ENCODE data around the gene MTNR1B. TPM values are rescaled to one million over a fixed set of nuclear protein-coding genes. Genes with fewer than 3 reads are reported as not detected.

The MTNR1B gene
- total RNA-seq, 2 donors from 2014 or later: 0.62 TPM; not detected in 1

DNA sequence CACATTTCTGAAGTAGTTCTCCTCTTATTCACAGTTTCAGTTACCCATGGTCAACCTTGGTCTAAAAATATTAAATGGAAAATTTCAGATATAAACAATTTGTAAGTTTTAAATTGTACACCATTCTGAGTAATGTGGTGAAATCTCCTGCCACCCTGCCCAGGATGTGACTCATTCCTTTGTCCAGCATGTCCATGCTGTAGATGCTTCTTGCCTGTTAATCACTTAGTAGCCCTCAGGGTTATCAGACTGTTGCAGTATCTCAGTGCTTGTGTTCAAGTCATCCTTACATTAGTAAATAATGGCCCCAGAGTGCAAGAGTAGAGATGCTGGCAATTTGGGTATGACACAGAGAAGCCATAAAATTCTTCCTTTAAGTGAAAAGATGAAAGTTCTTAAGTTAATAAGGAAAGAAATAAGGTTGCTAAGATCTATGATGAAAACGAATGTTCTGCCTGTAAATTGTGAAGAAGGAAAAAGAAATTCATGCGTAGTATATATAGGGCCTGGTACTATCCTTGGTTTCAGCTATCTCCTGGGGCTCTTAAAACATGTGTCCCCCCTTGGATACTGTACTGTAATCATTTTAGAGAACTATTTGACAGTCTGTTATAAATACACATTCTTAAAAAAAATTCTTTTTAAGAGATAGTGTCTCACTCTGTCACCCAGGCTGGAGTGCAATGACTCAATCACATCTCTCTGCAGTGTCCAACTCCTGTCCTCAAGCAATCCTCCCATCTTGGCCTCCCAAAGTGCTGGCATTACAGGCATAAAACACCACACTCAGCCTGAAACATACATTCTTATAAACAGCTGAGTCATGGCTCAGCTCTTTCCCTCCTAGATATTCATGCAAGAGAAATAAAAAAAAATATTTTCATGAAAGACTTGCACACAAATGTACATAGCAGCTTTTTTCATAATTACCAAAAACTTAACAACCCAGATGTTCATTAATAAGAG, 31.3 kb downstream of the MTNR1B start:
- 74% methylated on average over 2 of the region's 2 CpGs for WGBS
- no peak overlapping the region for H3K4me3 ChIP-seq

DNA sequence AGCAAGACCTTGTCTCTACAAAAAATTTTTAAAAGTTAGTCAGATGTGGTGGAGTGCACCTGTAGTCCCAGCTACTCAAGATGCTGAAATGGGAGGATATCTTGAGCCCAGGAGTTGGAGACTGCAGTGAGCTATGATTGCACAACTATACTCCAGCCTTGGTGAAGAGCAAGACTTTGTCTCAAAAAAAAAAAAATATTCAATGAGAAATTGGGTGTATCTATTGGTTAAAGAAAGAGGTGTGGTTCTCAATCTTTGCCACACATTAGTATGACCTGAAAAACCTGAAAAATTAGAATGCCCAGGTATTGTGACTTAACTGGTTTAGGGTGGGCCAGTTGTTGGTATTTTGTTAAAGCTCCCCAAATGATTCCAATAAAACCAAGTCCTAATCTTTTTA, 32.4 kb downstream of the MTNR1B start:
- H3K9me3 ChIP-seq: no peaks in the 10 kb centered on the region
- H3K27ac ChIP-seq: no peak overlapping the region
- intact Hi-C loops (cut with DNase I): no loop called here
- no peak for DNase-seq (ENCODE audit: low spot score)
- no peaks in the 10 kb centered on the region for H3K27me3 ChIP-seq (replicated peaks; ENCODE audit: insufficient read depth)
- H3K4me3 ChIP-seq: no peak overlapping the region
- H3K36me3 ChIP-seq: no peaks in the 10 kb centered on the region
- TF ChIP-seq, protein P1, sequence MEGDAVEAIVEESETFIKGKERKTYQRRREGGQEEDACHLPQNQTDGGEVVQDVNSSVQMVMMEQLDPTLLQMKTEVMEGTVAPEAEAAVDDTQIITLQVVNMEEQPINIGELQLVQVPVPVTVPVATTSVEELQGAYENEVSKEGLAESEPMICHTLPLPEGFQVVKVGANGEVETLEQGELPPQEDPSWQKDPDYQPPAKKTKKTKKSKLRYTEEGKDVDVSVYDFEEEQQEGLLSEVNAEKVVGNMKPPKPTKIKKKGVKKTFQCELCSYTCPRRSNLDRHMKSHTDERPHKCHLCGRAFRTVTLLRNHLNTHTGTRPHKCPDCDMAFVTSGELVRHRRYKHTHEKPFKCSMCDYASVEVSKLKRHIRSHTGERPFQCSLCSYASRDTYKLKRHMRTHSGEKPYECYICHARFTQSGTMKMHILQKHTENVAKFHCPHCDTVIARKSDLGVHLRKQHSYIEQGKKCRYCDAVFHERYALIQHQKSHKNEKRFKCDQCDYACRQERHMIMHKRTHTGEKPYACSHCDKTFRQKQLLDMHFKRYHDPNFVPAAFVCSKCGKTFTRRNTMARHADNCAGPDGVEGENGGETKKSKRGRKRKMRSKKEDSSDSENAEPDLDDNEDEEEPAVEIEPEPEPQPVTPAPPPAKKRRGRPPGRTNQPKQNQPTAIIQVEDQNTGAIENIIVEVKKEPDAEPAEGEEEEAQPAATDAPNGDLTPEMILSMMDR (IDR thresholded peaks at IDR 0.05): no peak
- TF ChIP-seq POLR2AphosphoS5 (IDR thresholded peaks at IDR 0.05) (no peak), POLR2A (IDR thresholded peaks at IDR 0.05) (no peak)
- H3K4me1 ChIP-seq (replicated peaks): no peaks in the 10 kb centered on the region

More for the DNA sequence above, 31.3 kb downstream of the MTNR1B start:
- no peaks in the 10 kb centered on the region for H3K27me3 ChIP-seq (replicated peaks; ENCODE audit: insufficient read depth)
- intact Hi-C loops (cut with DNase I): no loop called here
- DNase-seq (ENCODE audit: low spot score): no peak
- H3K9me3 ChIP-seq: no peaks in the 10 kb centered on the region
- TF ChIP-seq, protein P1 (IDR thresholded peaks at IDR 0.05): no peak
- no peak for TF ChIP-seq POLR2AphosphoS5 (IDR thresholded peaks at IDR 0.05)
- no peak for TF ChIP-seq POLR2A (IDR thresholded peaks at IDR 0.05)
- H3K4me1 ChIP-seq (replicated peaks): no peaks in the 10 kb centered on the region
- H3K27ac ChIP-seq: no peak overlapping the region
- no peaks in the 10 kb centered on the region for H3K36me3 ChIP-seq

DNA sequence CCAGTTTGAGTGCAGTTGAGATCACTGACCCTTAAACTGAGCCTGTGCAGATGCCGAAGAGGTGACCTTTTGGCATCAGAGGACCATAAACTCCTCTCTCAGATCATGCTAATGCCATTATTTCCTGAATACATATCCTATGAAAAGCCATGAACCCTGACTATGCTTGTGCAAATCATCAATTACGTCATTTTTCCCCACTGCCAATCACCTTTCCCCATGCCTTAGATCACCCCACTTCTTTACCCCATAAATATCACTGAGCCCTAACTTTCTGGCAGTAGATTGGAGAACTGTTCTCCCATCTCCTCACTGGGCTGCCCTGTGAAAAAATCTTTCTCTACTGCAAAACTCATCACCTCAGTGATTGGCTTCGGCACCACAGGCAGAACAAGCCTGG, 32.9 kb downstream of the MTNR1B start:
- intact Hi-C loops (cut with DNase I): no loop called here

DNA sequence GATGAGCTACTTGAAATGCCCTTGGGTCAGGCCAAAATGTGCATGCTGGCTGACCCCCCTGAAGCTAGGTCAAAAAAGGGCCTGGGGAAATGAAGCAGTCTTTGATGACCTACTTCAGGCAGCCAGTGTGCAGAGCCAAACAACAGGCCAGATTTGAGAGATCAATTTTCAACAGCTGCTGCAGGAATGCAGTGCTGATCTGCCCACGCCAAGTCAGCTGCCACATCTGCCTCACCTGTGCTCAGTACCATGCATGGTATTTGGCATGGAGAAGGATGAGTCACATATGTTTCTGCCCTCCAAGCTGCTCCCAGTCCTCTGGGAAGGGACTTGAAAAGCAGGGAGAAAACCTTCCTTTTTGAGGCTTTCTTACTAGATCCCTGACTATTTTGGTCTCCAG, 35.8 kb downstream of the MTNR1B start:
- Histone ChIP-seq H3K9me3 (no peaks in the 10 kb centered on the region), H3K4me3 (no peak overlapping the region), H3K4me1 (replicated peaks) (no peaks in the 10 kb centered on the region), H3K27me3 (replicated peaks; ENCODE audit: insufficient read depth) (no peaks in the 10 kb centered on the region), H3K36me3 (no peaks in the 10 kb centered on the region), H3K27ac (no peak overlapping the region)
- TF ChIP-seq, protein P1 (IDR thresholded peaks at IDR 0.05): no peak
- TF ChIP-seq POLR2AphosphoS5 (IDR thresholded peaks at IDR 0.05) (no peak), POLR2A (IDR thresholded peaks at IDR 0.05) (no peak)
- WGBS: 47% methylated on average over 1 of the region's 1 CpG
- intact Hi-C loops (cut with DNase I): no loop called here
- DNase-seq (ENCODE audit: low spot score): no peak

More for the DNA sequence above, 32.9 kb downstream of the MTNR1B start:
- Histone ChIP-seq H3K9me3 (no peaks in the 10 kb centered on the region), H3K4me3 (no peak overlapping the region), H3K36me3 (no peaks in the 10 kb centered on the region), H3K27ac (no peak overlapping the region), H3K4me1 (replicated peaks) (no peaks in the 10 kb centered on the region), H3K27me3 (replicated peaks; ENCODE audit: insufficient read depth) (no peaks in the 10 kb centered on the region)
- TF ChIP-seq, protein P1 (IDR thresholded peaks at IDR 0.05): no peak
- TF ChIP-seq POLR2A (IDR thresholded peaks at IDR 0.05): no peak
- TF ChIP-seq POLR2AphosphoS5 (IDR thresholded peaks at IDR 0.05): no peak
- WGBS: 48% methylated on average over 3 of the region's 3 CpGs
- DNase-seq (ENCODE audit: low spot score): no peak

DNA sequence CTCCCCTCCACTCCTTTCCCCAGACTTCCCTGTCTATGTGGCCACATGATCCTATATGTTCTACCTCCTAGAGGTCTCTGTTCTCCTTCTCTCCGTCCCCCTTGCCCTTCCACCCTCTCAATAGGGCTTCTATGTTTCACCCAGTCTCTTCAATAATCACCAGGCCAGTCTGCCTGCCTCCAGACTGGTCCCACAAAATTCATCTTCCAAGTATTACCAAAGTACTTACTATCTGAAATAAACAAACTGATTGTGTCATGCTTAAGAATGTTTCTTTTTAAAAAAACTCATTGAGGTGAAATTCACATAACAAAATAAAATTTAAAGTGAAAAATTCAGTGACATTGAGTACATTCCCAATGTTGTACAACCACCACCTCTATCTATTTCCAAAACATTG, 44.2 kb downstream of the MTNR1B start:
- H3K4me1 ChIP-seq (replicated peaks): no peaks in the 10 kb centered on the region
- no peaks in the 10 kb centered on the region for H3K36me3 ChIP-seq
- H3K9me3 ChIP-seq: no peaks in the 10 kb centered on the region
- no peak overlapping the region for H3K27ac ChIP-seq
- no peak for DNase-seq (ENCODE audit: low spot score)
- WGBS: 73% methylated on average over 1 of the region's 1 CpG
- no peak for TF ChIP-seq POLR2AphosphoS5 (IDR thresholded peaks at IDR 0.05)
- TF ChIP-seq POLR2A (IDR thresholded peaks at IDR 0.05): no peak
- TF ChIP-seq, protein P1 (IDR thresholded peaks at IDR 0.05): no peak
- intact Hi-C loops (cut with DNase I): no loop called here
- H3K4me3 ChIP-seq: no peak overlapping the region
- no peaks in the 10 kb centered on the region for H3K27me3 ChIP-seq (replicated peaks; ENCODE audit: insufficient read depth)
